GM21786 (cell line): ENCODE measurements around the gene PDGFRB.

ENCODE experiments used
- ATAC-seq: cut with Tn5 transposase; IDR thresholded peaks from one replicate; pipeline ENCODE4 v1.9.1; 2021; ENCODE audit not compliant: unreplicated experiment

PDGFRB gene

DNA sequence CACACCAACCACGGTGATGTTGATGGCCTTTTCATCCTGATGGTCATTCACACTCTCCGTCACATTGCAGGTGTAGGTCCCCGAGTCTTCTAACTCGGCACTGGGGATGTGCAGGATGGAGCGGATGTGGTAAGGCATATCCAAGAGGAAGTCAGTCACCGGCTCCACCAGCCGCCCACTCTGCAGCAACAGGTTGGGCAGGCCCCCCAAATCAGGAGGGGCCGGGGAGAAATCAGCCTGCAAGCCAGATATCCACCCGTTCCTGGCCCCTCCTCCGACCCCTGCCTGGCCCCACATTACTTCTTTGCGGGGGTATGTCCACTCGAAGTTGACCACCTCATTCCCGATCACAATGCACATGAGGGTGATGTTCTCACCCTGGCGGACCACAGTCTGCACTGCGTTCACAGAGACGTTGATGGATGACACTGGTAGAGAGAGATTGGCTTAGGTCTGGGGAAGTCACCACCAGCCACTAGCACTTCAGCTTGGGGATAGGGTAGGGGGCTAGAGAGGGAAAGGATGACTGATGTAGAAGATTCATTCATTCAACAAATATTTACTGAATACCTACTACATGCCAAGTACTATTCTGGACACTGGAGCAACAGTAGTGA lies 22.0 kb downstream of the PDGFRB start:
- ATAC-seq = no peak

DNA sequence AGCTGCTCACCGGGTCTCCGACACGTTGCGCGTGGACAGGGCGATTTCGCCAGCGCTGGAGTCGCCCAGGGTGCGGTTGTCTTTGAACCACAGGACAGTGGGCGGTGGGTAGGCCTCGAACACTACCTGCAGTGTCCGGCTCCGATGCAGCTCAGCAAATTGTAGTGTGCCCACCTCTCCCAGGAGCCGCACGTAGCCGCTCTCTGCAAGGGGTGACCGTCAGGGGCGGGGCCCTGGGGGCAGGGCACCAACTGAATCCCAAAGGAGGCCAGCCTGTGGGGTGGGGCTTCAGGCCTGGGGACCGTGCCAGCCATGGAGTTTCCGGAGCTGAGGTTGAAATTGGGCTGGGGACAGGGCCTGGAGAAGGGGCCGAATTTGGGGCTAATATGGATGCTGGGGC lies 22.9 kb downstream of the PDGFRB start:
- ATAC-seq = no peak

DNA sequence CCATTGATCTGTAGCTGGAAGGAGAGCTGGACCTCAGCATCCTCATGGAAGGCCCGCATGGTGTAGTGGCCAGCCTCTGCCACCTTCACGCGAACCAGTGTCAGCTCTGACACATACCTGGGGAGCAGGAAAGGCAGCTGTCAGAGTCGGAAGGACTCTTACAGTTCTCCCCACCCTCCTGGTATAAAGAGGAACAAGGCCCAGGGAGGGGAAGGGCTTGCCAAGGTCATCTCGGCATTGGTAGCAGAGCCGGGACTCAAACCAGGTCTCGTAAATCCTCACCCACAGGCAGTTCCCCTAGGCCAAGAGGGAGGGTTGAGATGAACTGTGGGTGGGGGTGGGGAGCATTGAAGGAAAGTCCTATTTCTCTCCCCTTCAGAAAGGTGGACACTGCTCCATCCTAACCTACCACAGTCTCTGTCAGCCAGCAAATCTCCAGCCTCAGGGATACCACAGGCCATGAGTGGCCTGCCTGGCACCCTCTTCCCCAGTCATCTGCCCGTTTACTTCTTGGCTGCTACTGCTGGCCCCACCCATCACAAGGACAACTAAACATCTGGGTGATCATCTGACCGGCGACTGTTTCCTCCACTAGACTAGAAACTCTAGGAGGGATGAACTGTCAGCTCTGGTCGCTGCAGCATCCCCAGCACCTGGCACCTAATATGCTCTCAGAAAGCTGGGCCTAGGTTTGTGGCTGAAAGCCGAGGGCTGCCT lies 23.5 kb downstream of the PDGFRB start:
- ATAC-seq = no peak

DNA sequence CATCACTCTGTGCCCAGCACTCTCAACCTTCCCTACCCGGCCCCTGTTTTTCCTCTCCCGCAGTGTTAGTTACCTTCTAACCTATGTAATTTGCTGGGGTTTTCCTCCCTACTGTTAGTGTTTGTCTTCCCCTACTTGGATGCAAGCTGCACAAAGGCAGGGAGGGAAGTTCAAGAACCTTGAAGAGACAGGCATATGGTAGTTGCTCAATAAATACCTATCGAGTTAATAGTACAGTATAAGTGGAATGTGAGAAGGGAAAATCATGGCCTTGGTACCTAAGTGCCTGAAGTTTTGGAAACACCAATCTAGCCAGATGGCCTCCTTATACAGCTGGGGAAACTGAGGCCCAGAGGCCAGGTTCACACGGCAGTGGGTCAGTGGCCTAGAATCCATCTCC lies 24.2 kb downstream of the PDGFRB start:
- ATAC-seq = no peak

DNA sequence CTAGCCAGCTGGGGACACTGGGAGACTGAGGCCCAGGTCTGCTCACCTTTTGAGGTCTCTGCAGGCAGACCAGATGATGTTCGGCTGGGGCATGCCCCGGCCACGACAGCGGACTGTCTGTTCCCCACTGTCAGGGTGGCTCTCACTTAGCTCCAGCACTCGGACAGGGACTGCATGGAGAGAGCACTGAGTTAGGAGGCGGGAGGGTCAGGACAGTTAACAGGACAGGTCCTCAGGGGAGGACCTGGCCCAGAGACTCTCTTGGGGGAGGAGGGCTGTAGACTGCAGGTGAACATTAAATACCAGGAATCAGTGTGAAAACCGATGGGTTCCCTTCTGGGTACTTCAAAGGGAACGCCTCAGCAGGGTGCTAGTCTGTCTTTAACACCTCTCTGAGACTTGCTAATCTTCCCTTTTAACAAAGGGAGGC lies 25.1 kb downstream of the PDGFRB start:
- ATAC-seq = no peak

DNA sequence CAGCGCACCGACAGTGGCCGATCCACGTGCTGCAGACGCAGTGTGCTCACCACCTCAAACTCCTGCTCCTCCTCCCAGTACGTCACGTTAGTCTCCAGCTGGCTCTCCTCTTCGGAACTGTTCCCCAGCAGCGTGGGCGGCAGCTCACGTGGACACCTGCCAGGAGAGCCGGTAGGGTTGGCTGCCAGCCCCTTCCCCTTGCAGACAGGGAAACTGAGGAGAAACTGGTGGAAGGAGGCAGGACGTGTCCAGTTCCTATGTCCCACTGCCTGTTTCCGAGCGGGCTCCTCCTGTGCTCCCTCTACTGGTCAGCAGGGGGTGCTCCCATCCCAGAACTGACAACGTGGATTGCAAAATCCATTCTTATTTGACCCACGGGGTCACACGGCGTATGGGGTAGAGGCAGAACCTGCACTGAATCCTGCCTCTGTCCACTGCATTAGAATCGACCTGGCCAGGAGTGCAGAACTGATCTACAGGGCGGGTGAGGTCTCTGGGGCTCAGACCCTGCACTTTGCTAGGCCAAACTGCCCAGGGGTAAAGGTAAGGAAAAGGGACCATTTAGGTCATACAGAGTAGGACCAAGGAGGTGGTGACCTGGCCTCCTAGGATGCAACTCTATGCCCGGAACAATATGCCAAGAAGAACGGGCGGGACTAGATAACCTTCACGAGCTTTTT lies 25.7 kb downstream of the PDGFRB start:
- ATAC-seq = no peak

DNA sequence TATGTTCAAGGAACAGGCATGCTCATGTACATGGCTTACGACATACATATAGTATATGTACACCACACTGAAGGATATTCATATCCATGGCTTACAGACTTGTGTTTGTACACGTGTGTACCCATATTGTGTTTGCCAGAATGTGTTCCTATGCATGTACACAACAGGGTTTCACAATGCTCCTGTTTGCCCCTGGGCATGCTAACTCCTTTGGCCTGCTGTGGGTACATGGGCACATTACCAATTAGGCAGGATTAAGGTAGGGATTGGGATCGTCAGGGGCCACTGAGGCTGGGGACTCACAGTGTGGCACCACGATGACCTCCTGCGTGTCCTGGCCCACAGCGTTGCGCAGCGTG lies 26.2 kb downstream of the PDGFRB start:
- no peak for ATAC-seq

DNA sequence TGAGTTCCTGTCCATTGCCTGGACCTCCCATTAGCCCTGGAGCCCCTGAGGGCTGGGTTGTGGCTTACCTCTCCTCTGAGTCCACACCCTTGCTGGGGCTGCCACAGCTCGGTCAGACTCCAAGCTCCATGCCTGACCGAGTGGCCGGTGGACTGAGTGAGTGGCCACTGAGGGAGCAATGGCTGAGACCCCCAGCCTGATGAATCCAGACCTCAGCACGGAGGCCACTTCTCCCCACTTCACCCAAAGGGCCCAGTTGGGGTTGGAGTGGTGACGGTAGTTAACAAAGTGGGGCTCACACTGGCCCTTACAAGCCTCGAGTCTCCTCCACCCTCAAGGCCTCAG lies 28.8 kb downstream of the PDGFRB start:
- no peak for ATAC-seq

DNA sequence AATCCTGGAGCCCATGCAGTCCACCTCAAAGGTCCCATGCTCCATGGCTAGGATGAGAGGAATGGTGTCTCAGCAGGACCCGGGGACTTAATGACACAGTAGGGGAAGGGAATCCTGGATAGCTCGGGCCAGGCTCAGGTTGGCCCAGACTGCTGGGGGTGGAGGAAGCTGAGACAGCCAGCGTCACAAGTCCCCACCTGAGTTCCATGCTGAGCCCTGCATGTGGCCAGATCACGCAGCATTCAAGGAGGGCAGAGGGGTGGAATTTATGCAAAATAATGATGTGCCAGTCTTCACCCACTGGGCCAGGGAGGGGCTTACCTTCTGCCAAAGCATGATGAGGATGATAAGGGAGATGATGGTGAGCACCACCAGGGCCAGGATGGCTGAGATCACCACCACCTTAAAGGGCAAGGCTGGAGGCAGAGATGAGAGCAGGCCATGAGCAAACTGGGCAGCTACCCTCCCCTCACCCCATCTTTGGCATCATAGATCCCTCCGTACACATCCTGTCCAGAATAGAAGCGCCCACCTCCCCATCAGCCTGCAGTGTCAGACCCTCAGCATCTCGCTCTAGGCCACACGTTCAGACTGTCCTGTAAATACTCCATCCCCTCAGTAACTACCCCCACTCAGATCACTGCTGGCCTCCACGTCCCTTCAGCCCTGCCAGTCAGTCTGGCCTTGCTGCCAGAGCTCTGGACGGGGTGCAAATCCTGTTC lies 29.3 kb downstream of the PDGFRB start:
- ATAC-seq = no peak

DNA sequence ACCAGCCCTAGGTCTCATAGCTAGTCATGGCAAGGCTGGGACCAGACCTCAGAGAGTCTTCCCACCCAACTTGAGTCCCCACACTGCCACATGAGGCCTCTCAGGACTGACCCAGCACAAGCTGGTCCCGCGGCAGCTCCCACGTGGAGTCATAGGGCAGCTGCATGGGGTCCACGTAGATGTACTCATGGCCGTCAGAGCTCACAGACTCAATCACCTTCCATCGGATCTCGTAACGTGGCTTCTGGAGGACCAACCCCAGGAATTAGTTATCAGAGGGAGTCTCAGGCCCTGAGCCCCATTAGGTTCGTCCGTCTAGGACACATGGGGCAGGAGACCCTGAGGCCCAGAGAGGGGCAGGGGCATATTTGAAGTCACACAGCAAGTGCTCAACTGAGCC lies 30.3 kb downstream of the PDGFRB start:
- ATAC-seq = no peak

DNA sequence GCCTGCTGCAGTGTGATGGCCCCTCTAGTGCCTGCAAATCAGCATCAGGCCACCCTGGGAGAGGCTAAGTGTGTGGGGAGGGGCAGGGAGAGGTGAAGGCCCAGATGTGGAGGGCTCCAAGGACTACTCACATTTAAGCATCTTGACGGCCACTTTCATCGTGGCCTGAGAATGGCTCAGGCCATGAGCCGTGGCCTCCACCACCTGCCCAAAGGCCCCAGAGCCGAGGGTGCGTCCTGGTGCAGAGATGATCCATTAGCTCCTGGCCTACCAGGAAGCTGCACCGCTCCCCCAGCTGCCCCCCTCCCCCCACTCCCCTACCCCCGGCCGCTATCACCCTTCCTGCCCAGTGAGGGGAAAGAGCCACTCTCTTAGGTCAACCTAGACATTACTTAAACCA lies 31.0 kb downstream of the PDGFRB start:
- no peak for ATAC-seq

DNA sequence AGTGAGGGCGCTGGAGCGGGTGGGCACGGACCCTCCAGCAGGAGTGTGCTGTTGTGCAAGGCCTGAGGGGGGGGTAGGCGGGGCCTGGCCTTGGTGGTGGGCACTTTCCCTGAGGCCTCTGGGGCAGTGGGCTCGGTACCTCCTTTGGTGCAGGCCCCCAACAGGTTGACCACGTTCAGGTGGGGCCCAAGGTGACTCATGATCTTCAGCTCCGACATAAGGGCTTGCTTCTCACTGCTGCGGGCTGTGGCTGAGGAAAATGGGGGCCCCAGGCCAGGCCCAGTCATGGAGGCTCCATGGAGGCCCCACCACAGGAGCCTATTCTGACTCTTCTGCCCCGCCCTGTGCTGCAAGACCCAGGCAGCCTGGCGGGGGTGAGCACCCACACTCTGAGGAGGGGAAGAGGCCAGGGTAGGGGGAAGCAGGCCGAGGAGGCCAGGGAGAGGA lies 31.5 kb downstream of the PDGFRB start:
- ATAC-seq = no peak

DNA sequence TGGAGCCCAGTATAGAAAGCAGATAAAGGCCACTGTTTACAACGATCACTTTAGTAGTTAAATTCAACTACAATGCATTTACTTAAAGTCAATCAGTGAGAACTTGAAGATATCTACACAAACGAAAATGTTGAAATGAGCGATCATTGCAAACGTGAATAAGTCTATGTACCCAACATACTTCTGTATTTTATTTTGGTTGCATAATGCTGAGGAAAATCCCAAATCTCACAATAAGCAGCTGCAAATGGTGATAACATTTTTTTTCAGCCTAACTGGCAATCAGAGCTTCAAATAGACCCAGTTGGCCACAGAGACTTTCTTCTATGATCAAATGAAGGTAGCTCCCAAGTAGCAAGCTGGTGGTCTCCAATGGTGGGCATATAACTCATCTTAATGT lies 32.1 kb downstream of the PDGFRB start:
- no peak for ATAC-seq

DNA sequence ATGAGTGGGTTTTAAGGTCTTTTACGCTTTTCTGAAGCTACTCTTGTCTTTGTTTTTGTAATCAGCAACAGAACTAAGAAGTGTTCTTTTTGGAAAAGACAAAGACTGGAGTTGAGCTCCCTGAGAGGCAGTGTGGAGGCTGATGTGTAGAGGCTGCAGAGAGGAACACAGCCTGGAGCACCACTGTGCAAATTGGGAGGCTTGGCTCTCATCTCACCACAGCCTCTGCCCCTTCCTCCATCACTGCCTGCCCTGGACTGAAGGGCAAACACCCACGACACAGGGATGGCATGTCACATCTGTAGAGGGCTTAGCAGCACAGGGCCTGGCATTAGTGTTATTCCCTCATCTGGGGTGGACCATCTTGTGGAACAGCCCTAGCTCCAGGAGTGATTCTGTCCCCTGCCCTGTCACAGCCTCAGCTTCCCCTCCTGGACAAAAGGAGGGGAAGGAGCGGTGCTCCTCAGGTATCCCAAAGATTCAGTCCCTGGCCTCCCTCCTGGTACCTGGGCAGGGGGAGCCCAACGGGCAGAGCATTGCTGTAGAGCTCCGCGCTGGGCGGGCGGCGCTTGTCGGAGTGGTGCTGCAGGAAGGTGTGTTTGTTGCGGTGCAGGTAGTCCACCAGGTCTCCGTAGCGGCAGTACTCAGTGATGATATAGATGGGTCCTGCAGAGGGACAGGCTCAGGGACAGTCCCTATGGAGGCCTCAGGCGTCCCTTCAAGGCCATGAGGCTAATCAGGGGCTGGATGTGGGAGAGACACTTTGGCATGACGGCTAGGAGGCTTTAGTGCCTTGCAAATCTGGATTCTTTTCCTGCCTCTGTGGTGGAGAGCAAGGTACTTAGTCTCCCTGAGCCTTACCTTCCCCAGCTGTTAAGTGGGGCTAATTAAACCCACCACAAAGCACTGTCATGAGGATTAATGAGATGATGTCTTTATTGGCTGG lies 32.8 kb downstream of the PDGFRB start:
- ATAC-seq = no peak

DNA sequence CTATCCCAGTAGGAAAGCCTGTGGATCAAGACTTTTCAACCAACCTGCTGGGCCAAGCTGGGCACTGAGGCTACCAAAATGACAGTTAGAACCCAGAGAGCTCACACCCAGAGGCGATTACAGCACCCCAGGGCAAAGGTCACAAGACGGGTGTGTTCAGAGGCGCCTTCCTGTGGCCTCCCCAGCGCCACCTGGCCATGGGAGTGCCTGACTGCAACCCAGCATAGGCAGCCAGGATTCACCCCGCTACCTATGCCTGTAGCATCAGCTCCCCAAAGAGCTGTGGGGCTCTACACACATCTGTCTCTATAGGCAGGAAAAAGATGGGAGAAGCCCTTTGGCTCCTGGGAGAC lies 33.5 kb downstream of the PDGFRB start:
- peak; percentile 87 for ATAC-seq

DNA sequence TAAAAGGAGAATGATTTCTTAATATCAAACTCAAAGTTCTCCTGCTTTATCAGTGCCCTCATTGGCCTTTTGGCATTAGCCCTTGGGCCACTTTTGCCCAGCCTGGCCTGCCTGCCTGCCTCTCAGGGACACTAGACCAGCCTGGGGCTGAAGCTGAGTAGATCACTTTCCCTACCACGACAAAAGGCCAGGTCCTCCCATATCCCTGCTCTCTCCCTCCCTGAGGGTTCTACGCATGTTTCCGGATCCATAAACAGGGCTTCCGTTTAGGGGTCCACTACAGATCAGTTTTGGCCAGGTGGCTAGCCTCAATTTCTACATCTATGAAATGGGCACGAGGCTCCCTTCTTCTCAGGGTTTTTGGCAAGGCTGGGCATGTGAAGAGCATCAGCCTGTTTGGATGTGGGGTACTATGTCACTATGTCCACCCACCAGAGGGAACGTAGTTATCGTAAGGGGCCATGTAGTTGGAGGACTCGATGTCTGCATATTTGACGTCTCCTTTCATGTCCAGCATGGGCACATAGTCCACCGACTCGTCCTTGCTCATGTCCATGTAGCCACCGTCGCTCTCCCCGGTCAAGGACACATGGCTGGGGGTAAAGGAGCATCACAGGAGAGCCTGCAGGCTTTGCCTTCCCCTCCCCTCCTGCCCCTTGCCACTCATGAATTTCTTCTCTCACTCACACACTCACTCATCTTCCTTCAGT lies 34.0 kb downstream of the PDGFRB start:
- no peak for ATAC-seq

DNA sequence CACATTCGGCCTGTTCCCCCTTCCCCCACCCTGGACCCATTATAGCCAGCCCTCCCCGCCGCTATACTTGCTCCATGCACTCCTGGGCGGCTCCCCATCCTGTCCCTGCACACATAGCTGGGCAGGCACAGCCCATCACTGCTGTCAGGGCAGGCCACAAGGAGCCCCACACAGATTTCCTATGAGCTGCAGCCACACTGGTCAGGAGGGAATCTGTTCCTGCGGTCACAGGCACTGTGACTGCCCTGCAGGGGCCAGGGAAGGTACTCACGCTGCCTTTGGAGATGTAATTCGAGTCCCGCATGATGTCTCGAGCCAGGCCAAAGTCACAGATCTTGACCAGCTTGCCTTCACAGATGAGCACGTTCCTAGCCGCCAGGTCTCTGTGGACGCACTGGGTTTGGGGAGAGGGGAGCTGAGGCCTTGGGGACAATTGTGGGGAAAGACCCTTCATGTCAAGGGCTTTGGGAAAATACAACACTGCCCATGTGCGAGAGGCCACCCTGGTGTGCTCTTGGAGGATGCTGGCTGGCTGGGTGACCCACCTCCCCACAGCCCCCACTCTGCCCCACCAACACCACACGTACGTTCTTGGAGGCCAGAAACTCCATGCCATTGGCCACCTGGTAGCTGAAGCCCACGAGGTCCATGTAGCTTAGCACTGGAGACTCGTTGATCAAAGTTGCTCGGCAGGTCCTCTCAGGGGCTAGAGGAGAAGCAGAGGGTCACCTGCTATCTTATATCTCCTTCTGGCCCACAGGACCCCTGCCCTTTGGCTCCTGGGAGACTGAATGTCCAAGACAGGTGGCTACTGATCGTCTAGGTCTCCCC lies 34.8 kb downstream of the PDGFRB start:
- no peak for ATAC-seq

DNA sequence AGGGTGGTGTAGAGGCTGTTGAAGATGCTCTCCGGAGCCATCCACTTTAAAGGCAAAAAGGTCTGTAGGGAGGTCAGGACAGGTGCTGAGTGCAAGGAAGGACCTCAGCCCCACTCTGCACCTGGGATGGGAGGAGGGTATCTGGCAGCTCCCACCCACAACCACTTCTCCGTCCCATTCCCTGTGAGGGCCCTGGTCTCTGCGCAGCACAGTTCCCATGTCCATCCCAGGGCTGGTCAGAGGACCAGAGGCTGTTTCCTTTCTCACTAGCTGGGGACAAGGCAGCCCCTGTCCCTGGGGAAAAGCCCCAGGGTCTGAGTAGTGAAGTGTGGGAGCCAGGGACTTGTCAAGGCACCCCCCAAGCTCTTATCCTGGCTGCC lies 35.6 kb downstream of the PDGFRB start:
- ATAC-seq = no peak

DNA sequence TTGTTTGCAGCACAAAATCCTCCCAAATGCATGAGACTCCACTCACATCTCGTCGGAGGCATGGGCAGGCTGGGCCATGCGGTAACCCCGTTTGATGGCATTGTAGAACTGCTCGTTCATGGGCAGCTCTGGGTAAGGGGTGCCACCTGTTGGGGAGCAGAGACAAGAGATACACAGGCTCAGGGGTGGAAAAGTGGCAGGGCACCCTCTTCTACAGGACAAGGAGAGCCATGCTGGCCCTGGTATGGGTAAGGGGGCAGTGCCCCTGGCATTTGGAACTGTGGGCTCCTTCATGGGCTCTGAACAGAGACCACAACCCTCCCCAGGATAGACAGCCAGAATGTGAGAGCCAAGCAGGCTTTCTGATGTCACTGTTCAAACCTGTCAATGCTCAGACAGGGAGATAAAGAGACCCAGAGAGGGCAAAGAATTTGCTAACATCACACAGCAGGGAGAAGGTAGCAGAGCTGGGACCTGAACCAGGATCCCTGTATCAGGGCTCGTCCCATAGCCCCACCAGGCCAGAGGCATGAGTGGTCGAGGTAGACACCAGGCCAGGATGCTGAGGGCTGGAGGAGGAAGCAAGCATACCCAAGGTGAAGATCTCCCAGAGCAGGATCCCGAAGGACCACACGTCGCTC lies 36.1 kb downstream of the PDGFRB start:
- no peak for ATAC-seq
